Measurements from ENCODE around the gene GALK1. TPM values are rescaled to one million over a fixed set of nuclear protein-coding genes. Genes with fewer than 3 reads are reported as not detected.

GALK1 gene
- total RNA-seq, 1 experiment from 2014 or later, result 35.8 TPM

GRCh38 chr17:75743625-75744206 is 21.3 kb downstream of the GALK1 start:
- intact Hi-C loops (cut with micrococcal nuclease; ENCODE audit: unreplicated experiment), result no loop called here
- POLR2A ChIA-PET, result interaction anchor here (0.6 to 0.7 kb wide), 2 partner anchors 36 to 70 kb away, joined by 3 to 8 read pairs; no protein-coding TSS in a partner anchor
- BruUV-seq (replicated peaks), result no TSS peak
- Histone ChIP-seq H3K27ac (ENCODE audit: low read length) (no peak overlapping the region), H3K4me3 (ENCODE audit: low read depth in 2 of 2, low read length in 2 of 2) (no peak overlapping the region), H3K9me3 (ENCODE audit: control insufficient read depth, insufficient read depth, low read depth, low read length) (no peaks in the 10 kb centered on the region), H3K27me3 (ENCODE audit: control insufficient read depth, insufficient read depth, low read length) (no peaks in the 10 kb centered on the region), H3K4me1 (ENCODE audit: control insufficient read depth, insufficient read depth, low read length) (no peaks in the 10 kb centered on the region), H3K36me3 (ENCODE audit: control insufficient read depth, insufficient read depth, low read length) (no peaks in the 10 kb centered on the region)
- DNase-seq (ENCODE audit: low read depth, low spot score) (no peak), ATAC-seq (no peak)
- in situ Hi-C loops (cut with HindIII; ENCODE audit: low pct_unique_long_range_greater_than_20kb, low sequenced_read_pairs), result no loop called here
- TF ChIP-seq SIN3A (IDR thresholded peaks at IDR 0.05; ENCODE audit: borderline replicate concordance, insufficient read depth, low read depth, low read length) (no peak), REST (IDR thresholded peaks at IDR 0.05; ENCODE audit: insufficient read depth in 1 of 2, low read depth in 2 of 2, low read length in 1 of 2) (no peak), POLR2AphosphoS5 (IDR thresholded peaks at IDR 0.05; ENCODE audit: low read depth, low read length) (no peak), TCF7L2 (IDR thresholded peaks at IDR 0.05; ENCODE audit: low read depth, low read length) (no peak), CTCF (IDR thresholded peaks at IDR 0.05) (no peak)
- CTCF ChIA-PET, result no interaction called here

- Histone ChIP-seq H3K4me3 (ENCODE audit: low read depth in 2 of 2, low read length in 2 of 2) (no peak overlapping the region), H3K27ac (ENCODE audit: low read length) (no peak overlapping the region), H3K9me3 (ENCODE audit: control insufficient read depth, insufficient read depth, low read depth, low read length) (no peaks in the 10 kb centered on the region), H3K4me1 (ENCODE audit: control insufficient read depth, insufficient read depth, low read length) (no peaks in the 10 kb centered on the region), H3K36me3 (ENCODE audit: control insufficient read depth, insufficient read depth, low read length) (no peaks in the 10 kb centered on the region), H3K27me3 (ENCODE audit: control insufficient read depth, insufficient read depth, low read length) (no peaks in the 10 kb centered on the region)
- BruUV-seq (replicated peaks), result no TSS peak
- POLR2A ChIA-PET, result no interaction called here
- DNase-seq (ENCODE audit: low read depth, low spot score) (no peak), ATAC-seq (no peak)
- intact Hi-C loops (cut with micrococcal nuclease; ENCODE audit: unreplicated experiment) (no loop called here), in situ Hi-C loops (cut with HindIII; ENCODE audit: low pct_unique_long_range_greater_than_20kb, low sequenced_read_pairs) (no loop called here)
- CTCF ChIA-PET, result interaction anchor here (0.7 kb wide), 1 partner anchor 141 kb away, joined by 4 read pairs; no protein-coding TSS in a partner anchor
- TF ChIP-seq SIN3A (IDR thresholded peaks at IDR 0.05; ENCODE audit: borderline replicate concordance, insufficient read depth, low read depth, low read length), result no peak
- no peak for TF ChIP-seq POLR2AphosphoS5 (IDR thresholded peaks at IDR 0.05; ENCODE audit: low read depth, low read length)
- no peak for TF ChIP-seq CTCF (IDR thresholded peaks at IDR 0.05)
- no peak for TF ChIP-seq TCF7L2 (IDR thresholded peaks at IDR 0.05; ENCODE audit: low read depth, low read length)
- no peak for TF ChIP-seq REST (IDR thresholded peaks at IDR 0.05; ENCODE audit: insufficient read depth in 1 of 2, low read depth in 2 of 2, low read length in 1 of 2)
Observed at GRCh38 chr17:75742337-75742736, 22.7 kb downstream of the GALK1 start.

All from Panc1 (cell line).